ENCODE measurements around the gene TIGD6.

DNA sequence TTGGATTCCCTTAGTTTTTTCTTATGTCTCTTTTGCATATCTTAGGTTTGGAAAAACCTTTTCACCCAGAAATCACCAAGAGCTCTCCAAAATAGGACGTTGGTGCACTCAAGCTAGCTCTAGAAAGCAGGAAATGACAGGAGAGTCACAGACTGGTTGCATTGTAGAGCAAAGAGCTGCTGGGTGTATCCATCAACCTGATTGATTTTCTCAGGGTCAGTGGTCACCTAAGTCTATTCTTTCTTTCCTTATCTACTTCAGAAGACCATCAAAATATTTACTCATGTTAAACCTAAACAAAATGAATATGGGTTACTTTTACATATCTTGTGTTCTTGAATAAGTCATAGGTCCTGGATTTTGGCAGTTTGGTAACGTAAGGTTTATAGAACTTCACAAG lies 25.0 kb downstream of the TIGD6 start:
- TF ChIP-seq POLR2AphosphoS5 (IDR thresholded peaks at IDR 0.05; ENCODE audit: insufficient read depth in 1 of 2, low read depth in 1 of 2) (no peak), CTCF (IDR thresholded peaks at IDR 0.05) (no peak), POLR2A (IDR thresholded peaks at IDR 0.05) (no peak)

Data from vagina (tissue), 2 donors.